Astrocyte (in vitro differentiated cells and primary cell): ENCODE data around the gene WFDC11. TPM values are rescaled to one million over a fixed set of nuclear protein-coding genes. Genes with fewer than 3 reads are reported as not detected.

ENCODE experiments used
- DNase-seq: peaks from one replicate; pipeline ENCODE4 v3.0.0-alpha.2; 2010; ENCODE audit warnings: low read depth
- FAIRE-seq: peaks from 2 replicates; lab custom pipeline; 2011; peaks lifted over from hg19 to GRCh38; lab: Jason Lieb, UNC
- H2AFZ ChIP-seq: 2 replicates; pipeline ENCODE4 v1.6.0; 2012; ENCODE audit warnings: low read depth, low read length, inconsistent platforms
- H3K27ac ChIP-seq: 2 replicates; pipeline ENCODE4 v1.5.1; 2011; ENCODE audit warnings: low read depth, low read length, inconsistent platforms
- H3K27me3 ChIP-seq: 2 replicates; pipeline ENCODE4 v1.6.0; 2011; ENCODE audit warnings: low read length, inconsistent platforms; ENCODE audit not compliant: insufficient read depth
- H3K36me3 ChIP-seq: 2 replicates; pipeline ENCODE4 v1.5.1; 2011; ENCODE audit warnings: low read length, inconsistent platforms; ENCODE audit not compliant: insufficient read depth
- H3K4me1 ChIP-seq: 2 replicates; pipeline ENCODE4 v1.5.1; 2011; ENCODE audit warnings: low read length, inconsistent platforms; ENCODE audit not compliant: insufficient read depth
- H3K4me2 ChIP-seq: 2 replicates; pipeline ENCODE4 v1.6.0; 2012; ENCODE audit warnings: low read length, inconsistent platforms
- H3K4me3 ChIP-seq: 2 replicates; pipeline ENCODE4 v1.5.1; 2011; ENCODE audit warnings: low read depth, mild to moderate bottlenecking, low read length, inconsistent platforms; ENCODE audit not compliant: insufficient read depth
- H3K79me2 ChIP-seq: 2 replicates; pipeline ENCODE4 v1.6.0; 2012; ENCODE audit warnings: mild to moderate bottlenecking, low read length, inconsistent platforms; ENCODE audit not compliant: insufficient read depth
- H3K9ac ChIP-seq: 2 replicates; pipeline ENCODE4 v1.6.0; 2012; ENCODE audit warnings: mild to moderate bottlenecking, low read length, inconsistent platforms
- H3K9me3 ChIP-seq: 2 replicates; pipeline ENCODE4 v1.5.1; 2012; ENCODE audit warnings: low read depth, mild to moderate bottlenecking, low read length, inconsistent platforms; ENCODE audit not compliant: insufficient read depth
- H4K20me1 ChIP-seq: 2 replicates; pipeline ENCODE4 v1.6.0; 2012; ENCODE audit warnings: low read length, inconsistent platforms; ENCODE audit not compliant: insufficient read depth
- H3K27ac Mint-ChIP-seq: one replicate; pipeline ENCODE4 v1.8.0; 2021; ENCODE audit warnings: mild to moderate bottlenecking, mixed read lengths; ENCODE audit not compliant: unreplicated experiment
- H3K27me3 Mint-ChIP-seq: one replicate; pipeline ENCODE4 v1.8.0; 2021; ENCODE audit warnings: low read depth, mixed read lengths; ENCODE audit not compliant: unreplicated experiment
- H3K36me3 Mint-ChIP-seq: one replicate; pipeline ENCODE4 v1.8.0; 2021; ENCODE audit warnings: low read depth, mixed read lengths; ENCODE audit not compliant: unreplicated experiment
- H3K4me1 Mint-ChIP-seq: one replicate; pipeline ENCODE4 v1.8.0; 2021; ENCODE audit warnings: low read depth, mixed read lengths; ENCODE audit not compliant: unreplicated experiment
- H3K4me3 Mint-ChIP-seq: one replicate; pipeline ENCODE4 v1.8.0; 2021; ENCODE audit warnings: mild to moderate bottlenecking, moderate library complexity, mixed read lengths; ENCODE audit not compliant: unreplicated experiment
- H3K9me3 Mint-ChIP-seq: one replicate; pipeline ENCODE4 v1.8.0; 2021; ENCODE audit warnings: mild to moderate bottlenecking, mixed read lengths; ENCODE audit not compliant: unreplicated experiment
- CTCF ChIP-seq: IDR thresholded peaks from 2 replicates; pipeline ENCODE4 v1.5.1; 2011; ENCODE audit warnings: low read depth, mild to moderate bottlenecking, inconsistent platforms, low read length, moderate library complexity; ENCODE audit not compliant: insufficient read depth
- EZH2 ChIP-seq: IDR thresholded peaks from 2 replicates; pipeline ENCODE4 v1.6.1; 2012; ENCODE audit warnings: mild to moderate bottlenecking, low read length, inconsistent platforms; ENCODE audit not compliant: insufficient read depth
- total RNA-seq: library from RNA; stranded (reverse); gene quantifications from 2 replicates; pipeline ENCODE4 v1.2.1, GENCODE V29; 2021

The WFDC11 gene
- total RNA-seq, 1 donor from 2014 or later, result not detected

GRCh38 chr20:45617591-45617990 is 52.4 kb downstream of the WFDC11 start:
- Mint-ChIP-seq H3K4me3 (no peak overlapping the region), H3K27me3 (no peaks in the 10 kb centered on the region), H3K9me3 (peaks cover 2% of the 10 kb centered on the region), H3K27ac (no peak overlapping the region), H3K4me1 (no peaks in the 10 kb centered on the region), H3K36me3 (no peaks in the 10 kb centered on the region)
- no peak overlapping the region for H3K9ac ChIP-seq
- H3K4me1 ChIP-seq, result no peaks in the 10 kb centered on the region
- FAIRE-seq (no peak), DNase-seq (no peak)
- no peak overlapping the region for H3K4me2 ChIP-seq
- no peaks in the 10 kb centered on the region for H3K36me3 ChIP-seq
- no peak overlapping the region for H3K27ac ChIP-seq
- no peaks in the 10 kb centered on the region for H3K9me3 ChIP-seq
- TF ChIP-seq CTCF, result no peak
- no peak for TF ChIP-seq EZH2
- H2AFZ ChIP-seq, result no peak overlapping the region
- no peak overlapping the region for H3K4me3 ChIP-seq
- no peaks in the 10 kb centered on the region for H3K79me2 ChIP-seq
- H3K27me3 ChIP-seq, result no peaks in the 10 kb centered on the region
- no peaks in the 10 kb centered on the region for H4K20me1 ChIP-seq

GRCh38 chr20:45612314-45612713 is 57.7 kb downstream of the WFDC11 start:
- FAIRE-seq, result no peak
- Mint-ChIP-seq H3K4me3 (no peak overlapping the region), H3K27me3 (no peaks in the 10 kb centered on the region), H3K27ac (no peak overlapping the region), H3K9me3 (peaks cover 2% of the 10 kb centered on the region), H3K36me3 (no peaks in the 10 kb centered on the region), H3K4me1 (peaks cover 25% of the 10 kb centered on the region)
- Histone ChIP-seq H3K79me2 (no peaks in the 10 kb centered on the region), H3K4me3 (no peak overlapping the region), H3K9ac (no peak overlapping the region), H3K27me3 (no peaks in the 10 kb centered on the region), H4K20me1 (no peaks in the 10 kb centered on the region), H3K36me3 (no peaks in the 10 kb centered on the region), H3K27ac (no peak overlapping the region), H3K4me2 (no peak overlapping the region), H3K4me1 (no peaks in the 10 kb centered on the region), H2AFZ (no peak overlapping the region), H3K9me3 (no peaks in the 10 kb centered on the region)
- TF ChIP-seq EZH2 (no peak), CTCF (no peak)
- DNase-seq, result no peak

- no peak for FAIRE-seq
- H3K9ac ChIP-seq, result no peak overlapping the region
- no peak overlapping the region for H3K27ac ChIP-seq
- no peaks in the 10 kb centered on the region for H3K4me1 ChIP-seq
- no peaks in the 10 kb centered on the region for H4K20me1 ChIP-seq
- no peak overlapping the region for H3K4me3 ChIP-seq
- no peak for TF ChIP-seq CTCF
- peaks cover 5% of the 10 kb centered on the region for H3K9me3 Mint-ChIP-seq
- DNase-seq, result peak; percentile 86
- peak overlapping the region; percentile 45 for H3K4me2 ChIP-seq
- H2AFZ ChIP-seq, result peak overlapping the region; percentile 40
- no peaks in the 10 kb centered on the region for H3K79me2 ChIP-seq
- no peaks in the 10 kb centered on the region for H3K9me3 ChIP-seq
- H3K27ac Mint-ChIP-seq, result peak overlapping the region; percentile 78
- H3K36me3 ChIP-seq, result no peaks in the 10 kb centered on the region
- H3K27me3 Mint-ChIP-seq, result no peaks in the 10 kb centered on the region
- no peaks in the 10 kb centered on the region for H3K27me3 ChIP-seq
- H3K4me3 Mint-ChIP-seq, result no peak overlapping the region
- no peaks in the 10 kb centered on the region for H3K36me3 Mint-ChIP-seq
- peaks cover 25% of the 10 kb centered on the region for H3K4me1 Mint-ChIP-seq
These were observed 59.0 kb downstream of the WFDC11 start for GRCh38 chr20:45611054-45611453.
